ENCODE data around the gene HM13. TPM values are rescaled to one million over a fixed set of nuclear protein-coding genes. Genes with fewer than 3 reads are reported as not detected.
A peak's percentile ranks its signal among the peaks of the same experiment; 100 is the strongest.

HM13 gene
- total and polyA plus RNA-seq, 2 of the 13 experiments (the other 11 are each of a cell fraction or from before 2014, with no cell fraction given): 118 to 243 TPM

DNA sequence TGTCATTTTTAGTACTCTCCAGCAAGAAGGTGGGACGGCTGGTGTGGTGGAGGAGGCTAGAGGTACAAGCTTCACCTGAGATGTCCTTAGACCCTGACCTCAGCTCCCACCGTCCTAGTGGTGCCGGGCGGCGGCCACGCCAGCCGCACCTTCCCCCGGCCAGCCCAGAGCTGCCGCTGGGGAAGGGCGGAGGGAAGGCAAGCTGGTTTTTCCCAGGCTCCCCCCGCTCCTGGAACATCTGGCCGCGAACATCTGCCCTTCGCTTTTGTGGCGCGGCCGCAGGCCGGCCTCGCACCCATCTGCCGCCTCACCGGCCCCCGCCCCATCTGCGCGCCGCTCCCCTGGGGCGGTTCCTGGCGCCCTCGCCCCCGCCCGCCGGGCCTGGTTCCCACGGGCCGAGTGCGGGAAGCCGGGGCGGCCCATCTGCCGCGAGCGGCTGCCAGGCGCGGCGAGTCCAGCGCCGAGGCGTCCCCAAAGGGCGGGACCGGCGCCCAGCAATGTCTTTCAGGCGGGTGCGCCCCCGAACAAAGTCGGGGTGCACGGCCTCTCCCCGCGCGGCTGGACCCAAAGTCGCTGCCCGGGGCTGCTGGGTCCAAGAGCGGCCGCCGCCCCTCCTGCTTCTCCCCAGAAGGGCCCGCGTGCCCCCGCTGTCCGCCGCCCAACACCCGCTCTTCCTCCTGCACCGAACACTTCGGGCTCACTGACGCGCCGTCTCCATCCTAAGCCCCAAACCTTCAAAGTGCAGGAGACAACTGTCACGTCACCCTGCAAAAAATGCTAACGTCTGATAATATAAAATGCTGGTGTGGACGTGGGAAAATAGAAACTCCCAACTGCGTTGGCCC lies 73.5 kb downstream of the HM13 start (continued):
- TF ChIP-seq, protein P1, sequence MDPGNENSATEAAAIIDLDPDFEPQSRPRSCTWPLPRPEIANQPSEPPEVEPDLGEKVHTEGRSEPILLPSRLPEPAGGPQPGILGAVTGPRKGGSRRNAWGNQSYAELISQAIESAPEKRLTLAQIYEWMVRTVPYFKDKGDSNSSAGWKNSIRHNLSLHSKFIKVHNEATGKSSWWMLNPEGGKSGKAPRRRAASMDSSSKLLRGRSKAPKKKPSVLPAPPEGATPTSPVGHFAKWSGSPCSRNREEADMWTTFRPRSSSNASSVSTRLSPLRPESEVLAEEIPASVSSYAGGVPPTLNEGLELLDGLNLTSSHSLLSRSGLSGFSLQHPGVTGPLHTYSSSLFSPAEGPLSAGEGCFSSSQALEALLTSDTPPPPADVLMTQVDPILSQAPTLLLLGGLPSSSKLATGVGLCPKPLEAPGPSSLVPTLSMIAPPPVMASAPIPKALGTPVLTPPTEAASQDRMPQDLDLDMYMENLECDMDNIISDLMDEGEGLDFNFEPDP (CRISPR knock-in tag; conservative IDR thresholded peaks at IDR 0.05): no peak
- TF ChIP-seq ZNF232 (CRISPR knock-in tag; IDR thresholded peaks at IDR 0.05; ENCODE audit: borderline replicate concordance) (peak; percentile 79), TCF7L2 (IDR thresholded peaks at IDR 0.05; ENCODE audit: low read depth, low read length) (no peak), PLRG1 (conservative IDR thresholded peaks at IDR 0.05) (no peak), NFATC3 (CRISPR knock-in tag; IDR thresholded peaks at IDR 0.05) (no peak), HOXD1 (CRISPR knock-in tag; IDR thresholded peaks at IDR 0.05) (no peak), ARID2 (CRISPR knock-in tag; IDR thresholded peaks at IDR 0.05; ENCODE audit: borderline replicate concordance) (peak; percentile 45; the same call in 1 of the 2 replicates), XBP1 (CRISPR knock-in tag; IDR thresholded peaks at IDR 0.05) (no peak; the same call in 1 of the 2 replicates), ZNF558 (CRISPR knock-in tag; IDR thresholded peaks at IDR 0.05; ENCODE audit: borderline replicate concordance) (no peak)
- TF ChIP-seq, protein P2, sequence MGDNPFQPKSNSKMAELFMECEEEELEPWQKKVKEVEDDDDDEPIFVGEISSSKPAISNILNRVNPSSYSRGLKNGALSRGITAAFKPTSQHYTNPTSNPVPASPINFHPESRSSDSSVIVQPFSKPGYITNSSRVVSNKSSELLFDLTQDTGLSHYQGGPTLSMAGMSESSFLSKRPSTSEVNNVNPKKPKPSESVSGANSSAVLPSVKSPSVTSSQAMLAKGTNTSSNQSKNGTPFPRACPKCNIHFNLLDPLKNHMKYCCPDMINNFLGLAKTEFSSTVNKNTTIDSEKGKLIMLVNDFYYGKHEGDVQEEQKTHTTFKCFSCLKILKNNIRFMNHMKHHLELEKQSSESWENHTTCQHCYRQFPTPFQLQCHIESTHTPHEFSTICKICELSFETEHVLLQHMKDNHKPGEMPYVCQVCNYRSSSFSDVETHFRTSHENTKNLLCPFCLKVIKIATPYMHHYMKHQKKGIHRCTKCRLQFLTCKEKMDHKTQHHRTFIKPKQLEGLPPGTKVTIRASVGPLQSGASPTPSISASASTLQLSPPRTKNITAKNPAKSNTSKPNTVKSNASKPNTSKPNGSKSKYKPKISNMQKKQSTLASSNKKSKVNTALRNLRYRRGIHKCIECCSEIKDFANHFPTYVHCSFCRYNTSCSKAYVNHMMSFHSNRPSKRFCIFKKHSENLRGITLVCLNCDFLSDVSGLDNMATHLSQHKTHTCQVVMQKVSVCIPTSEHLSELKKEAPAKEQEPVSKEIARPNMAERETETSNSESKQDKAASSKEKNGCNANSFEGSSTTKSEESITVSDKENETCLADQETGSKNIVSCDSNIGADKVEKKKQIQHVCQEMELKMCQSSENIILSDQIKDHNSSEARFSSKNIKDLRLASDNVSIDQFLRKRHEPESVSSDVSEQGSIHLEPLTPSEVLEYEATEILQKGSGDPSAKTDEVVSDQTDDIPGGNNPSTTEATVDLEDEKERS (CRISPR knock-in tag; IDR thresholded peaks at IDR 0.05): no peak
- TF ChIP-seq, protein P3, sequence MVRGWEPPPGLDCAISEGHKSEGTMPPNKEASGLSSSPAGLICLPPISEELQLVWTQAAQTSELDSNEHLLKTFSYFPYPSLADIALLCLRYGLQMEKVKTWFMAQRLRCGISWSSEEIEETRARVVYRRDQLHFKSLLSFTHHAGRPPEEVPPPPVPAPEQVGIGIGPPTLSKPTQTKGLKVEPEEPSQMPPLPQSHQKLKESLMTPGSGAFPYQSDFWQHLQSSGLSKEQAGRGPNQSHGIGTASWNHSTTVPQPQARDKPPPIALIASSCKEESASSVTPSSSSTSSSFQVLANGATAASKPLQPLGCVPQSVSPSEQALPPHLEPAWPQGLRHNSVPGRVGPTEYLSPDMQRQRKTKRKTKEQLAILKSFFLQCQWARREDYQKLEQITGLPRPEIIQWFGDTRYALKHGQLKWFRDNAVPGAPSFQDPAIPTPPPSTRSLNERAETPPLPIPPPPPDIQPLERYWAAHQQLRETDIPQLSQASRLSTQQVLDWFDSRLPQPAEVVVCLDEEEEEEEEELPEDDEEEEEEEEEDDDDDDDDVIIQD (CRISPR knock-in tag; IDR thresholded peaks at IDR 0.05; ENCODE audit: low read depth): no peak
- TF ChIP-seq, protein P4, sequence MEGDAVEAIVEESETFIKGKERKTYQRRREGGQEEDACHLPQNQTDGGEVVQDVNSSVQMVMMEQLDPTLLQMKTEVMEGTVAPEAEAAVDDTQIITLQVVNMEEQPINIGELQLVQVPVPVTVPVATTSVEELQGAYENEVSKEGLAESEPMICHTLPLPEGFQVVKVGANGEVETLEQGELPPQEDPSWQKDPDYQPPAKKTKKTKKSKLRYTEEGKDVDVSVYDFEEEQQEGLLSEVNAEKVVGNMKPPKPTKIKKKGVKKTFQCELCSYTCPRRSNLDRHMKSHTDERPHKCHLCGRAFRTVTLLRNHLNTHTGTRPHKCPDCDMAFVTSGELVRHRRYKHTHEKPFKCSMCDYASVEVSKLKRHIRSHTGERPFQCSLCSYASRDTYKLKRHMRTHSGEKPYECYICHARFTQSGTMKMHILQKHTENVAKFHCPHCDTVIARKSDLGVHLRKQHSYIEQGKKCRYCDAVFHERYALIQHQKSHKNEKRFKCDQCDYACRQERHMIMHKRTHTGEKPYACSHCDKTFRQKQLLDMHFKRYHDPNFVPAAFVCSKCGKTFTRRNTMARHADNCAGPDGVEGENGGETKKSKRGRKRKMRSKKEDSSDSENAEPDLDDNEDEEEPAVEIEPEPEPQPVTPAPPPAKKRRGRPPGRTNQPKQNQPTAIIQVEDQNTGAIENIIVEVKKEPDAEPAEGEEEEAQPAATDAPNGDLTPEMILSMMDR (CRISPR knock-in tag; IDR thresholded peaks at IDR 0.05): no peak
- TF ChIP-seq, protein P5, sequence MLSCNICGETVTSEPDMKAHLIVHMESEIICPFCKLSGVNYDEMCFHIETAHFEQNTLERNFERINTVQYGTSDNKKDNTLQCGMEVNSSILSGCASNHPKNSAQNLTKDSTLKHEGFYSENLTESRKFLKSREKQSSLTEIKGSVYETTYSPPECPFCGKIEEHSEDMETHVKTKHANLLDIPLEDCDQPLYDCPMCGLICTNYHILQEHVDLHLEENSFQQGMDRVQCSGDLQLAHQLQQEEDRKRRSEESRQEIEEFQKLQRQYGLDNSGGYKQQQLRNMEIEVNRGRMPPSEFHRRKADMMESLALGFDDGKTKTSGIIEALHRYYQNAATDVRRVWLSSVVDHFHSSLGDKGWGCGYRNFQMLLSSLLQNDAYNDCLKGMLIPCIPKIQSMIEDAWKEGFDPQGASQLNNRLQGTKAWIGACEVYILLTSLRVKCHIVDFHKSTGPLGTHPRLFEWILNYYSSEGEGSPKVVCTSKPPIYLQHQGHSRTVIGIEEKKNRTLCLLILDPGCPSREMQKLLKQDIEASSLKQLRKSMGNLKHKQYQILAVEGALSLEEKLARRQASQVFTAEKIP (CRISPR knock-in tag; IDR thresholded peaks at IDR 0.05; ENCODE audit: borderline replicate concordance): no peak
- TF ChIP-seq, protein P6, sequence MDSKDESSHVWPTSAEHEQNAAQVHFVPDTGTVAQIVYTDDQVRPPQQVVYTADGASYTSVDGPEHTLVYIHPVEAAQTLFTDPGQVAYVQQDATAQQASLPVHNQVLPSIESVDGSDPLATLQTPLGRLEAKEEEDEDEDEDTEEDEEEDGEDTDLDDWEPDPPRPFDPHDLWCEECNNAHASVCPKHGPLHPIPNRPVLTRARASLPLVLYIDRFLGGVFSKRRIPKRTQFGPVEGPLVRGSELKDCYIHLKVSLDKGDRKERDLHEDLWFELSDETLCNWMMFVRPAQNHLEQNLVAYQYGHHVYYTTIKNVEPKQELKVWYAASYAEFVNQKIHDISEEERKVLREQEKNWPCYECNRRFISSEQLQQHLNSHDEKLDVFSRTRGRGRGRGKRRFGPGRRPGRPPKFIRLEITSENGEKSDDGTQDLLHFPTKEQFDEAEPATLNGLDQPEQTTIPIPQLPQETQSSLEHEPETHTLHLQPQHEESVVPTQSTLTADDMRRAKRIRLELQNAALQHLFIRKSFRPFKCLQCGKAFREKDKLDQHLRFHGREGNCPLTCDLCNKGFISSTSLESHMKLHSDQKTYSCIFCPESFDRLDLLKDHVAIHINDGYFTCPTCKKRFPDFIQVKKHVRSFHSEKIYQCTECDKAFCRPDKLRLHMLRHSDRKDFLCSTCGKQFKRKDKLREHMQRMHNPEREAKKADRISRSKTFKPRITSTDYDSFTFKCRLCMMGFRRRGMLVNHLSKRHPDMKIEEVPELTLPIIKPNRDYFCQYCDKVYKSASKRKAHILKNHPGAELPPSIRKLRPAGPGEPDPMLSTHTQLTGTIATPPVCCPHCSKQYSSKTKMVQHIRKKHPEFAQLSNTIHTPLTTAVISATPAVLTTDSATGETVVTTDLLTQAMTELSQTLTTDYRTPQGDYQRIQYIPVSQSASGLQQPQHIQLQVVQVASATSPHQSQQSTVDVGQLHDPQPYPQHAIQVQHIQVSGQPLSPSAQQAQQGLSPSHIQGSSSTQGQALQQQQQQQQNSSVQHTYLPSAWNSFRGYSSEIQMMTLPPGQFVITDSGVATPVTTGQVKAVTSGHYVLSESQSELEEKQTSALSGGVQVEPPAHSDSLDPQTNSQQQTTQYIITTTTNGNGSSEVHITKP (CRISPR knock-in tag; IDR thresholded peaks at IDR 0.05; ENCODE audit: low read depth): no peak

All from HepG2 (cell line).